ENCODE data around the gene LRRTM4.
"Not testable (repeated sequence)": the region's sequence is repeated elsewhere in the genome, so short reads cannot be mapped to it uniquely, and the experiment has no call there.

The LRRTM4 gene

GRCh38 chr2:77309725-77310124, 212.5 kb downstream of the LRRTM4 start:
- DNase-seq = no peak

- no peak for DNase-seq
Observed at GRCh38 chr2:77301441-77301840, 220.7 kb downstream of the LRRTM4 start.

- DNase-seq = no peak
Observed at GRCh38 chr2:77296791-77297190, 225.4 kb downstream of the LRRTM4 start.

GRCh38 chr2:77294474-77294873, 227.7 kb downstream of the LRRTM4 start:
- DNase-seq = no peak

GRCh38 chr2:77284353-77284752, 237.8 kb downstream of the LRRTM4 start:
- DNase-seq = no peak

GRCh38 chr2:77271262-77271661, 250.9 kb downstream of the LRRTM4 start:
- no peak for DNase-seq

GRCh38 chr2:77270433-77270832, 251.7 kb downstream of the LRRTM4 start:
- DNase-seq = no peak

GRCh38 chr2:77268626-77269025, 253.6 kb downstream of the LRRTM4 start:
- DNase-seq = no peak

GRCh38 chr2:77232909-77233425, 289.2 kb downstream of the LRRTM4 start:
- no peak for DNase-seq

- DNase-seq = no peak
Observed at GRCh38 chr2:77228391-77228790, 293.8 kb downstream of the LRRTM4 start.

GRCh38 chr2:77210725-77211124, 311.5 kb downstream of the LRRTM4 start:
- no peak for DNase-seq

- DNase-seq = no peak
Observed at GRCh38 chr2:77207331-77207730, 314.8 kb downstream of the LRRTM4 start.

GRCh38 chr2:77201755-77202154, 320.4 kb downstream of the LRRTM4 start:
- DNase-seq = no peak

GRCh38 chr2:77199411-77199810, 322.8 kb downstream of the LRRTM4 start:
- no peak for DNase-seq

- no peak for DNase-seq
Observed at GRCh38 chr2:77193858-77194448, 328.2 kb downstream of the LRRTM4 start.

- no peak for DNase-seq
Observed at GRCh38 chr2:77192811-77193289, 329.3 kb downstream of the LRRTM4 start.

- no peak for DNase-seq
Observed at GRCh38 chr2:77191665-77192064, 330.5 kb downstream of the LRRTM4 start.

GRCh38 chr2:77190721-77191346, 331.3 kb downstream of the LRRTM4 start:
- DNase-seq = no peak

- DNase-seq = no peak
Observed at GRCh38 chr2:77185052-77185451, 337.1 kb downstream of the LRRTM4 start.

GRCh38 chr2:77179297-77179696, 342.9 kb downstream of the LRRTM4 start:
- no peak for DNase-seq

- not testable (repeated sequence) for DNase-seq
Observed at GRCh38 chr2:77175266-77175780, 346.9 kb downstream of the LRRTM4 start.

- DNase-seq = no peak
Observed at GRCh38 chr2:77169426-77169825, 352.8 kb downstream of the LRRTM4 start.

- DNase-seq = not testable (repeated sequence)
Observed at GRCh38 chr2:77164021-77164420, 358.2 kb downstream of the LRRTM4 start.

GRCh38 chr2:77161009-77161408, 361.2 kb downstream of the LRRTM4 start:
- no peak for DNase-seq
